Endometrium (tissue), 2 donors: ENCODE data around the gene CD69.

Experiments used
- FAIRE-seq: peaks from 2 replicates; lab custom pipeline; 2012; peaks lifted over from hg19 to GRCh38; lab: Jason Lieb, UNC
- donor health status: control.
- donor health status: control.

CD69 gene

DNA sequence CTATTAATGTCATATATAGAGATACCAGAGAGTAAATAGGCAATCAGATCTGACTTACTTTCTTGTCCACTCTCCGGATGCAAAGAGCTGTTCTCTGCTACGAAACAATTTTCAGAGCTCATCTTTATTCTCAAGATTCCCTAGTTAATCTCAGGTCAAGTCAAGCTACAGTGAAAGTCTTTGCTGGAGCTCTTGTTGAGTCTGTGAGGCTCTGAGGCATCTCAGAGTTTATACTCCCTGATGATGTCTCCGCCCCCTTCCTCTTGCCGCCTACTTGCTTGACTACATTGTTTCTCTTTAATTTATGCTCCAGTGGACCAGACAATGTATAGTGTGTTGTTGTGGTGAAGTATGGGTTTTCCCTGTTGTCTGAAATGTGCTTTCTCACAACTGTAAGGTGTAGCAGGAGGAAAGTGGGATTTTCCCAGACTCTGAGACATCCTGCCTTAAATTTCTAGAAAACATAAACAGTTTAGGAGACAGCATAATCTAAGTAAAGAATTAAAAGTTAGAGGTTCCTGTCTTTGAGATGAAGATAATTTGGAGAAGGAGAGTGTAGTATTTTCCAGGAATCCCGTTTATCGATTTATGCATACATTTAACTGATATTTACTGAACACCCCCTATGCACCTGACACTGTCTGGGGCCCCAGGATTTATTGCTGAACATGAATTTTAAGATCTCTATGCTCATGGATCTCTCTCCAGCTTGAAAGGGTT is at the start of gene CD69:
Gene CD69 (minus strand): TSS at position 203 of the 720 bp plus-strand sequence. CDS start 81 bp downstream, at position 122.
- FAIRE-seq, result no peak

- no peak for FAIRE-seq
Observed at GRCh38 chr12:9809866-9810265, 49.2 kb upstream of the CD69 start.

DNA sequence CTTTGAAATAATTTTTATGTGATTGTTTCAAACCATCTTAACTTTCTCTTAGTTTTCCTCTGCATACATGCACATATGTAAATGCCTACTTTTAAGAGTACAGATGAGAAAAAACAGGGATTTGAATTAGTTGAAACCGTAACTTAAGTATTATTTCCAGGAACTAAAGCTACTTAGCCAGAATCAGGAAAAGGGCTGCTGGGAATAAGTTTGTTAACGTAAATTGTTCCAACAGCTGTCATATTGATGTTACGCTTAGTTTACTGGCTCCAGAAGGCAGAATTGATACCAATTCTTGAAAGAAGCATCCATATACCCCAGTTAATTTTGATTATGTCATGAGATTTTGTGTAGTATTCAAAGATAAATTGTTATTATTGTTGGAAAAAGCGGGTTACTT is 48.6 kb upstream of the CD69 start:
- no peak for FAIRE-seq

DNA sequence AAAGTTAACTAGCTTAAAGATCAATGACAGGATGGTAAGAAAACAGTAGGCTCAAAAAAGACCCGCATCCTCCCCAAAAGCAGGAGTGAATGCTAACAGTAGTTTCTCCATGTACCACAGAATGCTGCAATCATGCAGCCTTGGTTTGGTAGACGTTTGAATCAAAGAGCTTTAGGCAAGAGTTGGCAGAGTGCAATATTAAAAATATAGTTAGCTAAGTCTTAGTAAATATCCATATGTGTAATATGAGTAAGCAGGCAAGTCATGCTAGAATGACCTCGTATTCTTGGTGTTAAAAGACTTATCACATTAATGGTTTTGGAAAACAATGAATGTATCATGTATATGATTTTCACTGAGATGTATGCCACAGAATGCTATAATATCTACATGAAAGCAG is 47.8 kb upstream of the CD69 start:
- FAIRE-seq, result no peak

- no peak for FAIRE-seq
Observed at GRCh38 chr12:9806714-9807113, 46.0 kb upstream of the CD69 start.

- FAIRE-seq, result peak; percentile 21
Observed at GRCh38 chr12:9805883-9806282, 45.2 kb upstream of the CD69 start.

- no peak for FAIRE-seq
Observed at GRCh38 chr12:9799961-9800360, 39.3 kb upstream of the CD69 start.

GRCh38 chr12:9797722-9798619 is 37.3 kb upstream of the CD69 start:
- peak; percentile 18 for FAIRE-seq

GRCh38 chr12:9796971-9797370 is 36.3 kb upstream of the CD69 start:
- no peak for FAIRE-seq

DNA sequence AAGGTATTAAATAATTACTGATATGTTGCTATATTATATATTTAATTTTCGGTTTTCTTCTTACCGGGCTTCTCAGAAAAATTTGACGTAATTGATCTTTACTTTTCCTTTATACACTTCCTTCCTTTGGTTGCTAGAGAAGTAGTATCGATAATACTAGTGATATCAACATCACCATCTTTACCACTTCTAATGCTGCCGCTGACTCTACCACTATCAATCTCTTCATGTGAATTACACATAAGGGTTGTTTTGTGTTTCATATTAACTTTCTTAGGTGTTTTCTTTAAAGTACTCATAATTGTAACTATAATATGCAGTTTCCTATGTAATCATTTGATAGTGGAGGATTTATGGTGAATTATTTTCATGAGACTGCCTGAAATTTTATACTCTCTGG is 35.6 kb upstream of the CD69 start:
- no peak for FAIRE-seq

DNA sequence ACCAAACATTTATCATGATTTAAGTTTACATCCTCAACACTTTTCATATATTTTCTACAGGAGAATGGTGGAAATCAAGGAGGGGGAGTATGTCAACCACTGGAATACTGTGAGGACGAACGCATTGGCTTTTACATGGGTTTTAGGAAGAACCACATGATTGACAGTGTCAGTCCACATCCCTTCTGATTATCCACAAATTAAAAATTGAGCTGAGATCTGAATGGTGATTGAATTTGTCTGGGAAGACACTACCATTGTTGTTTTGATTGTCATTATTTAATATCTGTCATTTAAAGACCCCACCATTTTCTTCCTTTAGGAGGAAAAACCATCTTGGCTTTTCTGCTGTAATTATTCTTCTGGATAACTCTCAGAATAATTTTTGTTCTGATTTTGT is 35.2 kb upstream of the CD69 start:
- no peak for FAIRE-seq

DNA sequence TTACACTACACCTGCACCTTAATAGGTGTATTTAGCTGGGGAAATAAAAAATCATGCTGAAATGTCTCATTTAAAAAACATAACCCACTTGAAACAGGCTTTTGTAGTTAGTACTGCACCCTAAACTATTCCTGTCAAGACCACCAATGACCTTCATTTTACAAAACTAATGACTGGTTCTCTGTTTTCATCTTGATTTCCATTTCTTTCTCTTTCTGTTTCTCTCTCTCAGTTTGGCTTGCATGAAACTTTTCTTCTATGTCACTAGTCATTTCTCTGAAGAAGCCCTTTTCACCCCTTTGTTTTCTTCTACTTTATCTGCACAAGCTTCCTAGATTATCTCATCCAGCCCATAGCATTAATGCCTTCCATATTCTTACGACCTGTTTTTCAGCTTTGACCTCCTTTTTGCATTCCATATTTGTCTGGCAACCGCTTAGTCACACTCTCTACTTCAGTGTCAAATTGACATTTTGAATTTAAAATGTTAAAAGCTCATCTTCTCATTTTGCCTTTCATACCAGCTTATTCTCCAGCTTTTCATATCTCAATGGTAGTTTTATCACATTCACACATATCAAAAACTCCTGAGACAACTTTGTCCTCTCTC is 33.9 kb upstream of the CD69 start:
- no peak for FAIRE-seq

DNA sequence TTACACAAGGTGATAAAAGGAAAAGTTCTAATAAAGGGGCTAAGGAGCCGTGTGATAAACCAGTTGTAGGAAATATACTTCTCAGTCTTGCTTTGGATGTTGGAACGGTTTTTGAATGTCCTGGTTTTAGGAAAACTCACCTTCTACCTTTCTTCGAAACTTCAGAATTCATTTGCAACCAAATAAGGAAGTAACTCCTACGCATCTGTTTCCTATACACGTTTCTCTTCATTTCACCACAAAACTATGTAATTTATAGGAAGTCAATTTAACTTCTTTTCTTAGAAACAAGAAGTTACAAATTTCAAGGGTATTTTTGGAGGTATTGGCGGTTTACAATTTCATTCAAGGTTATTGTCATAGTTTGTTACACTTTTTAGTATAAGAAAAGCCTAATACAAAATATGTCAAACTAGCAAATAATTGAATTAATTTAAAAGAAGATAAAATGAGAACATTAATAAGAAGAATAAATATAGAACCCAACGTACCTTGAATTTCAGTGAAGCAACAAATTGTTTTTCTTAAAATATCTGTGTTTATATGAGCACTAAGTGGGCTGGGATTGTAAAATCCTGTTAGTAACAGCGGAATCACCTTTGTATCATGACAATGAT is 33.2 kb upstream of the CD69 start:
- no peak for FAIRE-seq

- no peak for FAIRE-seq
Observed at GRCh38 chr12:9792961-9793617, 32.4 kb upstream of the CD69 start.

GRCh38 chr12:9792185-9792900 is 31.6 kb upstream of the CD69 start:
- no peak for FAIRE-seq

DNA sequence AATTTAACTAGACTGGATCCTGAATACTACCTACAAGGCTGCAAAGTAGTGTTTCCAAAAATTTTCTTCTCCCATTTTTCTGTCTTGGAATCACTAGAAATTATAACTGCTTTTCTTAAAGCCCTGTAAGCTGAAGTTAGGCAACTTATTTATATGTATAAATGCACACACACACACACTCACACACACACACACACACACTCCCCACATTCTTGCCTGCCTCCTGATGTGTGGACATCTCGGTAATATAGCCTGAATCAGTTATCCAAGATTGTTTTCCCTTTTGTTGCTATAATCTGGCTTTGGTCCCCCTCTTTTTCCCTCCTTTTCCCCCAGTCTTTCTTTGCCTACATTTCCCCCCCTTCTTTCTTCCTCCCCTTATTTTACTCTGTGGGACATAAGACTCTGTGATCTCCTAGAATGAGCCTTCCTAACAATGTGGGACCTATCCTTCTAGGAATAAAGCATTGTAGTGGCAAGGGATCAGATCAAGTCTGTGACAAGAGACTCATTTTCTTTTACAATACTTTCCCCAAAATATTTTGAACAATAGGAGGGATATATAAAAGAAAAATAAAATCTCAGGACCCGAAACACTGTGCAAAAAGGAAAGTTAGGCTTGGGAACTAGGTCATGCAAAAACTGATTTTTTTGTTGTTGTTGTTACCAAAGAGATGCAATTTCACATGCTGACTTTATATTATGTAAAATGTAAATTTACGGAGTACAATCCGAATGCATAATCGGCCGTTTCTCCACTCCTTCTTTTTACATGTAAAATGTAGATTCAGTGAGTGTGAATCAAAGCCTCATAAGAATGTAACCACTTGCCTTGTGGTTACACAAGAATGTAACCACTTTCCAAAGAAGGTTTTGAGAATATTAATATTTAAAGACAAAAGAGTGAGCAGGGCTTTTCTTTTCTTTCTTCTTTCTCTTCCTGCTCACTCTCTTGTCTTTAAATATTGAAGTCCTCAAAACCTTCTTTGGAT is 26.3 kb upstream of the CD69 start:
- no peak for FAIRE-seq

DNA sequence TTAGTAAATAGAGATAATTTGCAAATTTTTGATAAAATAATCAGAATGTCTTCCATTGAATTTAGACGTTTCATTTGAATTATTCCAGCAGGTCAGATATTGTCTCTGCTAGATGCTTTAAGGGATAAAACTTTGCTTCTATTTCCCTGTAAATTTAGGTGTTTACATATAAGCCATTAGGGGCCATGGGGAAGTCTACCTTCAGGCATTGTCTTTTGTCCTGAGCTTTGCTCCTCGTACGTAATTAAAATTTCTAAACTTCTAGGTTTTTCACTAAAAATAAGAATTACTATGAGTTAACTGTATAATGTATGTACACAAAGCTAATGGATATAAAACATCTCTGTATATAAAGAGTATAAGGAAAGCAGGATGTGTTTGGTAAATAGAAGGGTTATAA is 24.1 kb upstream of the CD69 start:
- no peak for FAIRE-seq

- FAIRE-seq, result no peak
Observed at GRCh38 chr12:9784326-9784725, 23.6 kb upstream of the CD69 start.

DNA sequence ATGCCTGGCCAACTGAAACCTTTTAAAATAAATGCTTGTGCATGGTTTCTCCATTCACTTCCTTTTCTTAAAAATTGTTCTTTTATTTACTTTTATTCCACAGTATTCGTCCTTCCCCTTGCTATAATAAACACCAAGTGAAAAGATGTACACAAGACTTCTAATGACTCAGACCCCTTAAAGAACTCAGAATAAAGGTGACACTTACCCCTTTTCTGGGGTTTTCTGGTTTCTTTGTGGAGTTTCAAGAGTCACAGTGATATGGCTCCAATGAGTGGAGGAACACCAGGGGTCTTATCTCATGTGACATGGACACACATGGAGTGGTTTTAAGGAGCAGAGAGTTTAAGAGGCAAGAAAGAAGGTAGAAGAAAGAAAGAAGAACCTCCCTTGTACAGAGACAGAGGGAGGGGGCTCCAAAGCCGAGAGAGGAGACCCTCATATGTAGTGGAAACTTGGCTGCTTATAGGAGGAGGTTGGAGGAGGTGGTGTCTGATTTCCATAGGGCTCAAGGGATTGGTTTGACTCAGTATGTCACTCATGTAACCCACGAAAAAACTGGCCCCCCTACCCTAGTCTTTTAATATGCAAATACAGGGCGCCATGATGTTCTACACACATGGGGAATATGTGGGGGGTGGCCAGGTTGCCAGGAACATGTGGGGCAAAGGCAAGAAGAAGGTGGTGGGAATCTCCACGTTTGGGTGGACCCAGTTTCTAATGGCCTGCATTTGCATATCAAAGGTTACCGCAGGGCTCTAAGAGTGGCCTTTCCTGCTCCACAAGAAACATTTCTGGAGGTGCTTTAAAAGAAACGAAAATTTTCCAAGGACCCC is 22.1 kb upstream of the CD69 start:
- FAIRE-seq, result no peak
